ENCODE data around the gene RFC4.

DNA sequence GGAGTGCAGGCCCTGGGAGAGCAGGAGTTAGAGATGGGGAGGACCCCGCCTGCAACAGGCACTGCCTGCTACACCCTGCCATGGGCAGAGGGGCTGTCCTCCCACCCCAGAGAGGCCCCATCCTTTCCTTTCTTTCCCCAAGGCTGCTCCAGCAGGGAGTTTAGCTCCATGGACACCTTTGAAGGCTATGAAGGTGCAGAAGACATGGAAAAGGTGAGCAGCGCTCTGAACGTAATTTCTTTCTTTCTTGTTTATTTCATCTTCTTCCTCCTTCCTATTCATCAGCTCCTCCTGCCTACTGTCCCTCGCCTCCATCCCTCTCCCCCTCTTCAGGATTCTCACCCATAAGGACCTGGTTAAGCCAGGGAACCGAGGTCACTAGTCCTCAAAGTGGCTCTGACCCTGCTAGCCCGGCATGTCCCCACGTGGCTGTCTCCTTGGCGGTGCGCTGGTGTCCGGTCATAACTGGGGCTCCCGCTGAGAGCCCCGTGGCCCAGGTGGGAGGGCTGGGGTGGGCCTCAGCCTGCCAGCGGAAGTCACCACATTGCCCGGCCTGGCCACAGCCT lies 20.2 kb upstream of the RFC4 start:
- TF ChIP-seq, protein P1, sequence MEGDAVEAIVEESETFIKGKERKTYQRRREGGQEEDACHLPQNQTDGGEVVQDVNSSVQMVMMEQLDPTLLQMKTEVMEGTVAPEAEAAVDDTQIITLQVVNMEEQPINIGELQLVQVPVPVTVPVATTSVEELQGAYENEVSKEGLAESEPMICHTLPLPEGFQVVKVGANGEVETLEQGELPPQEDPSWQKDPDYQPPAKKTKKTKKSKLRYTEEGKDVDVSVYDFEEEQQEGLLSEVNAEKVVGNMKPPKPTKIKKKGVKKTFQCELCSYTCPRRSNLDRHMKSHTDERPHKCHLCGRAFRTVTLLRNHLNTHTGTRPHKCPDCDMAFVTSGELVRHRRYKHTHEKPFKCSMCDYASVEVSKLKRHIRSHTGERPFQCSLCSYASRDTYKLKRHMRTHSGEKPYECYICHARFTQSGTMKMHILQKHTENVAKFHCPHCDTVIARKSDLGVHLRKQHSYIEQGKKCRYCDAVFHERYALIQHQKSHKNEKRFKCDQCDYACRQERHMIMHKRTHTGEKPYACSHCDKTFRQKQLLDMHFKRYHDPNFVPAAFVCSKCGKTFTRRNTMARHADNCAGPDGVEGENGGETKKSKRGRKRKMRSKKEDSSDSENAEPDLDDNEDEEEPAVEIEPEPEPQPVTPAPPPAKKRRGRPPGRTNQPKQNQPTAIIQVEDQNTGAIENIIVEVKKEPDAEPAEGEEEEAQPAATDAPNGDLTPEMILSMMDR (IDR thresholded peaks at IDR 0.05), result no peak
- TF ChIP-seq EP300 (IDR thresholded peaks at IDR 0.05; ENCODE audit: low read depth), result no peak

Measured in transverse colon (tissue), 3 donors.